ENCODE data around the gene NFASC. TPM values are rescaled to one million over a fixed set of nuclear protein-coding genes. Genes with fewer than 3 reads are reported as not detected.

NFASC gene
- total and polyA plus RNA-seq, 4 donors = 0.23 to 5.4 (median 1.9) TPM

GRCh38 chr1:205014783-205015182 is 144.1 kb downstream of the NFASC start (continued):
- TF ChIP-seq FOXA1 (IDR thresholded peaks at IDR 0.05) (no peak), EGR1 (IDR thresholded peaks at IDR 0.05; ENCODE audit: low read depth in 2 of 2) (no peak)

DNA sequence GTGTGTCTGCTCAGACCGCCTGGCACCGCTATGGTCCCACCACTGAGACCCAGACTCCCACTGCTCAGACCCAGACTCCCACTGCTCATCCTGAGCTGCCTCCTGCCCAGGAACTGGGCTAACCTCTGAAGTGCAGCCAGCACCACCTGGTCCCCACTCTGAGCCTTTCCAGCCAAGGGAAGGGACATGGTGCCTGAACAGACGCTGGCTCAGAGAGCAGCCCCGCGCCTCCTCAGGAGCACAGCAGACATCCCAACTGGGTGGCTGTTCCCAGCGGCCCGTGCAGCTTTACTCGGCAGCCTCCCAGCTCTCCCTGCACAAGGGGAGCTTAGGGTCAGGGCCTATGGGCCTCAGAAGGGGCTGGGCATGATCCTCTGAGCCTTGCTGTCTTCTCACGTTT is 144.6 kb downstream of the NFASC start:
- DNase-seq (ENCODE audit: low spot score) = no peak
- no peak for TF ChIP-seq EGR1 (IDR thresholded peaks at IDR 0.05; ENCODE audit: low read depth in 2 of 2)
- TF ChIP-seq JUND (IDR thresholded peaks at IDR 0.05) = no peak
- no peak for TF ChIP-seq RXRA (IDR thresholded peaks at IDR 0.05)
- TF ChIP-seq GABPA (IDR thresholded peaks at IDR 0.05 in 1 of 2, conservative IDR thresholded peaks at IDR 0.05 in 1 of 2) = no peak
- TF ChIP-seq NR2F2 (IDR thresholded peaks at IDR 0.05) = no peak
- Histone ChIP-seq H3K27ac (ENCODE audit: low read depth in 1 of 2, low read length in 2 of 2) (no peak overlapping the region), H3K4me1 (ENCODE audit: control insufficient read depth in 4 of 4, insufficient read depth in 4 of 4, low read length in 3 of 4) (peaks cover 2 to 14% (median 11%) of the 10 kb centered on the region in 4 donors), H3K4me3 (ENCODE audit: low read depth in 1 of 3, low read length in 3 of 3) (no peak overlapping the region), H3K9me3 (ENCODE audit: control insufficient read depth in 4 of 4, low read length in 3 of 4) (no peaks in the 10 kb centered on the region), H3K36me3 (ENCODE audit: control insufficient read depth in 4 of 4, insufficient read depth in 3 of 4, low read depth in 1 of 4, low read length in 3 of 4) (no peaks in the 10 kb centered on the region), H3K27me3 (ENCODE audit: control insufficient read depth in 4 of 4, insufficient read depth in 4 of 4, low read length in 3 of 4) (no peaks in the 10 kb centered on the region), H3K9ac (ENCODE audit: low read depth in 1 of 2, low read length in 2 of 2) (no peak overlapping the region)
- WGBS = 93% methylated on average over 9 of the region's 9 CpGs

DNA sequence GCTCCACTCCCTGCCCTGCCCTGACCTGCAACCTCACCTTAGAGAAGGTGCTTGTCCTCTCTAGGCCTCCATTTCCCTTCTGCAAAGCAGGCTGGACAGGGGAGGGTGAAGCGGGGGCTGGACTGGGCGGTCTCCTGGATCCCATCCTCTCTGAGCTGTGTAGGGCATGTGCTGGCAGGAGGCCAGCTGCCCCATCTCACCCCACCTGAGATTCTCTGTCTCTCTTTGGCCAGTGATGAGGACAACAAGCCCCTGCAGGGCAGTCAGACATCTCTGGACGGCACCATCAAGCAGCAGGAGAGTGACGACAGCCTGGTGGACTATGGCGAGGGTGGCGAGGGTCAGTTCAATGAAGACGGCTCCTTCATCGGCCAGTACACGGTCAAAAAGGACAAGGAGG is 145.4 kb downstream of the NFASC start:
- TF ChIP-seq CTCF (IDR thresholded peaks at IDR 0.05; ENCODE audit: low read depth, low read length, missing input control) (no peak), JUND (IDR thresholded peaks at IDR 0.05) (no peak), ATF3 (IDR thresholded peaks at IDR 0.05) (no peak), TAF1 (conservative IDR thresholded peaks at IDR 0.05) (no peak), GABPA (IDR thresholded peaks at IDR 0.05 in 1 of 2, conservative IDR thresholded peaks at IDR 0.05 in 1 of 2) (no peak), HNF4A (conservative IDR thresholded peaks at IDR 0.05) (no peak), NR2F2 (IDR thresholded peaks at IDR 0.05) (no peak), EGR1 (IDR thresholded peaks at IDR 0.05; ENCODE audit: low read depth in 2 of 2) (no peak), HNF4G (IDR thresholded peaks at IDR 0.05) (no peak), SP1 (IDR thresholded peaks at IDR 0.05) (no peak), FOXA1 (IDR thresholded peaks at IDR 0.05) (no peak), ZBTB33 (IDR thresholded peaks at IDR 0.05) (no peak), FOXA2 (IDR thresholded peaks at IDR 0.05) (no peak), RAD21 (IDR thresholded peaks at IDR 0.05) (no peak)

More for the DNA sequence above, 145.4 kb downstream of the NFASC start:
- Histone ChIP-seq H3K27me3 (ENCODE audit: control insufficient read depth in 4 of 4, insufficient read depth in 4 of 4, low read length in 3 of 4) (no peaks in the 10 kb centered on the region), H3K9me3 (ENCODE audit: control insufficient read depth in 4 of 4, low read length in 3 of 4) (no peaks in the 10 kb centered on the region), H3K4me1 (ENCODE audit: control insufficient read depth in 4 of 4, insufficient read depth in 4 of 4, low read length in 3 of 4) (peaks cover 2 to 14% (median 11%) of the 10 kb centered on the region in 4 donors), H3K9ac (ENCODE audit: low read depth in 1 of 2, low read length in 2 of 2) (no peak overlapping the region), H3K4me3 (ENCODE audit: low read depth in 1 of 3, low read length in 3 of 3) (no peak overlapping the region), H3K36me3 (ENCODE audit: control insufficient read depth in 4 of 4, insufficient read depth in 3 of 4, low read depth in 1 of 4, low read length in 3 of 4) (no peaks in the 10 kb centered on the region), H3K27ac (ENCODE audit: low read depth in 1 of 2, low read length in 2 of 2) (no peak overlapping the region)
- 90% methylated on average over 9 of the region's 9 CpGs for WGBS
- no peak for DNase-seq (ENCODE audit: low spot score)
